Smooth muscle cell of the umbilical artery (primary cell): ENCODE results near the gene MED19. TPM values are rescaled to one million over a fixed set of nuclear protein-coding genes. Genes with fewer than 3 reads are reported as not detected.

Experiments
- total RNA-seq: library from RNA; depleted of rRNA; stranded (reverse); fragments of >200 nt; gene quantifications from 2 replicates; pipeline ENCODE4 v1.2.3, GENCODE V29; 2014

The MED19 gene
- total RNA-seq, result 11.9 TPM in 2 replicates

GRCh38 chr11:57711414-57712255, at the start of gene MED19:
Gene MED19 (minus strand): TSS chr11:57712215. CDS start chr11:57712179, 36 bp downstream.

GRCh38 chr11:57751676-57752253, 39.8 kb upstream of the MED19 start, which contains the start of gene BTBD18:
Gene BTBD18 (minus strand): TSS chr11:57751819. CDS start chr11:57751188, 631 bp downstream.

GRCh38 chr11:57741132-57742086, 29.4 kb upstream of the MED19 start, which contains the start of gene SELENOH:
Gene SELENOH (plus strand): TSS chr11:57741491. CDS start chr11:57741596, 105 bp downstream.

DNA sequence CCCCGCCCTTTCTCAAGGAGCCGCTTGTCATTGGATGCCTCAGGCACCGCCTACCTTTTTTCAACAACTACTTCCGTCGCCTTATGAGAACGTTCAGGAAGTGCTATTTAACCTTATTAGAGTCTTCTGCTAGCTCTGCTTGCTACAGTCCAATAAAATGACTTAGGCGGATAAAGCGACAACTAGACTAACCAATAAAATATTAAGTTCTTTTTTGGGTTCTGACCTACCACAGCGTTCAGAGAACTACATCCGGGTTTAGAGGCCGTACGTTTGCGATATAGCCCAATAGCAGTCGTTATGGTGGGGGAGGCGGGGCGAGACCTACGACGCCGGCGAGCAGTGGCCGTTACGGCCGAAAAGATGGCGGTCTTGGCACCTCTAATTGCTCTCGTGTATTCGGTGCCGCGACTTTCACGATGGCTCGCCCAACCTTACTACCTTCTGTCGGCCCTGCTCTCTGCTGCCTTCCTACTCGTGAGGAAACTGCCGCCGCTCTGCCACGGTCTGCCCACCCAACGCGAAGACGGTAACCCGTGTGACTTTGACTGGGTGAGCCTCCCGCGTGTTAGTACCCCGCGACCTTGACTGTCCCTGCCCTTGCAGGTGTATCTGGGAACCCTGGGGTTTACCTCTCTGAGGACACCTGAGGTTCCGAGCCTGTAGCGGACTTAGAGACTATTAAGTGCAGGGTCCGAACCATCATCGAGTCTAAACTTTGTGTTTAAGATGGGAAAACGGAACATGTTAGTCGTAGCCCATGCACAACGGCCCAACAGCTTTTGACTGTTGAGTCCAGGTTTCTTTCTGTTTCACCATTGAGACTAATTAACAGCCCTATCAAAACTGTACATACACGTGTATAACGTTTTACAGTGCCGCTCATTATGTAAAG, 488 bp upstream of the MED19 start, which contains the start of gene TMX2:
Gene TMX2 (plus strand): TSS at position 338 of the 895 bp plus-strand sequence. CDS start 26 bp downstream, at position 364.

DNA sequence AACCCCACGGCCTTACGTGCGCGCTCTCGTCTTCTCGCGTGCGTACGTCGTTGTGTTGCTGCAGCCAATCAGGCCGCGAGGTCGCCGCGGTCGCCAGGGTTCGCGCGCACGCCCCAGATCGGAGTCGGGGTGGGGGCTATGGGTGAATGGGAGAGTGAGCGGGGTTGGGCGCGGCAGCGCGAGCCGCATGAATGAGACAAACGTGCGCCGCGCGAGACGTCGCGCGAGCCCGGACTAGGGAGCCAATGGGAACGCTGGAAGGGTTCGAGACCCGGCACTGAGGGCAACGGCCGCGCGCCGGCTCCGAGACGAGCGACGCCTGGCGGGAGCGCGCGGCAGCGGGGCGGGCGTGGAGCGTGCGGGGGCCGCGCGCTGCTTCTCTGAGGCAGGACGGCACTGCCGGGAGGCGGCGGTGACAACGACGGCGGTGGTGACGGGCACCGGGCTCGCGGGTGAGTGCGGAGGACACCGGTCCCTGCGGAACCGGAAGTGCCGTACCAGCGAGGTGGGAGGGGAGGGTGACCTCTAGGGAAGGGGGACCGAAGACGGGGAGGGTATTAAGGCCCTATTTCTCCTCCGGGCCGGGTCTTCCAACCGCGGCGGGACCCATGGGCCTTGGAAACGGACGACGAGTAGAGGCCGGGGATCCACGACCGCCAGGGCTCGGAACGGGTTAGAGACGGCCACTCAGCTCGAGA, 44.1 kb downstream of the MED19 start, which contains the start of gene ZDHHC5:
Gene ZDHHC5 (plus strand): TSS at position 379 of the 698 bp plus-strand sequence. CDS start 4,977 bp downstream, outside the sequence.

DNA sequence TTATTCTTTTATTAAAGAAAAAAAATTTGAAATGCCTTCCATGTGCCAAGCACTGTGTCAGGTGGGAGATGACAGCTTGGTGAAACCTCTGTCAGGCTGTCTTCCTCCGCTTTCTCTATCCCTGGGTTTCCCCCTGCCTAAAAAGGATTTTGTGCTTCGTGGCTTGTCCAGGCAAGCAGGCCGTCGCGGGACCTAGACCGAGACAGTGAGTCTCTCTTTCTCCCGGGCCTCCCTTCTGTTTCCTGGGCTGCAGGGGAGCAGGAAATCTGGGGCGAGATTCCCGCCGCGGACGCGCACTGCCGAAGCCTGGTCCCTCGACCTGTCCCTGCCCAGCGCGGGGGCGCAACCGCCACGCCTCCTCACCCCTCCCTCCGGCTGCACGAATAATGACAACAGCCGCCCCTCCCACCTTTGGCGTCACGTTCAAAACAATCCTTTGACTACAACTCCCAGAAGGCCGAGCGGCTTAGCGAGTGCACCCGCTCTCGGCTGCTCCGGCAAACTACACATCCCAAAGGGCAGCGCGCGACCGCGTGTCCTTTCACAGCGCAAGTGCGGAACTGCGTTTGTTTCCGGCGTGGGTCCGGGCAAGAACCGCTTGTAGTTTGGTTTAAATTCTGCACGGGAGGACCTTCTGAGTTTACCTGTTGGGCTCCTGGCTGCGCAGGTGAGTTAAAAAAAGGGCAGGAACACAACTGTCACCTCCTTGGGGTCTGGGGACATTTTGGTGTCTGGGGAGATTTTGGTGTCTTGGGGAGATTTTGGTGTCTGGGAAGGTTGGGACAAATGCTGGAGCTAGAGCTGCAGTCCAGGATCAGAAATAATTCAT, 54.6 kb downstream of the MED19 start, which contains the start of gene CLP1:
Gene CLP1 (plus strand): TSS at position 569 of the 829 bp plus-strand sequence. CDS start 1,715 bp downstream, outside the sequence.

Other genes with a start within 250 kb of the MED19 start
- gene SLC43A1, start 196.5 kb downstream of the MED19 start, total RNA-seq, result 12.5 and 17.8 TPM in 2 replicates
- 14.1 and 22.6 TPM in 2 replicates for gene TIMM10, start 181.5 kb downstream of the MED19 start, total RNA-seq
- not detected in 2 replicates for gene SMTNL1, start 174.6 kb downstream of the MED19 start, total RNA-seq
- gene UBE2L6, start 144.5 kb downstream of the MED19 start, total RNA-seq, result 31.2 and 33.7 TPM in 2 replicates
- 4.5 and 7.9 TPM in 2 replicates for gene SERPING1, start 114.5 kb downstream of the MED19 start, total RNA-seq
- 0.23 and 0.89 TPM in 2 replicates for gene YPEL4, start 62.3 kb downstream of the MED19 start, total RNA-seq
- gene CLP1, start 54.5 kb downstream of the MED19 start, total RNA-seq, result 17.7 and 19.0 TPM in 2 replicates
- gene ZDHHC5, start 44.1 kb downstream of the MED19 start, total RNA-seq, result 34.7 and 50.5 TPM in 2 replicates
- 48.4 and 55.8 TPM in 2 replicates for gene TMX2, start 378 bp upstream of the MED19 start, total RNA-seq
- gene SELENOH, start 29.3 kb upstream of the MED19 start, total RNA-seq, result 50.6 and 113 TPM in 2 replicates
- gene BTBD18, start 39.6 kb upstream of the MED19 start, total RNA-seq, result not detected in 2 replicates
- 107 and 156 TPM in 2 replicates for gene CTNND1, start 49.6 kb upstream of the MED19 start, total RNA-seq